ENCODE measurements around the gene GCSH.

Gene GCSH

DNA sequence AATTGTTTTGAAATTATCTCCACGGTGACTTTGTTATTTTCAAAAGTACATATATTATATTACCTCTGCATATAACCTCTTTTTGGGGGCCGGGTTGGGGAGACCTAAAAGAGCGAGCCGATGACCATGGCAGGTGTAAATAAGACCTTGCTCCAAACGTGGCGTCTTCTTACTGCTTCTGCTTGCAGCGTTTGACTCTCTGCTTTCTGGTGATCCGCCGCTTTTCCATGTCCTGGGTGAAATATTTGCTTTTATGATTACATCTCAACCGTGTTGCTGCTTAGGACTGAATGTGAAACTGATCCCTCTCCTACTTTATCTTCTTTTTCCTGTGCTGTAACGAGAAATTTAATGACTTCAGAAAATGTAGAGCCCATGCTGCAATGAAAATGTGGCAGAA, 42.4 kb downstream of the GCSH start:
- DNase-seq (ENCODE audit: low spot score) = no peak
- no peak for FAIRE-seq

DNA sequence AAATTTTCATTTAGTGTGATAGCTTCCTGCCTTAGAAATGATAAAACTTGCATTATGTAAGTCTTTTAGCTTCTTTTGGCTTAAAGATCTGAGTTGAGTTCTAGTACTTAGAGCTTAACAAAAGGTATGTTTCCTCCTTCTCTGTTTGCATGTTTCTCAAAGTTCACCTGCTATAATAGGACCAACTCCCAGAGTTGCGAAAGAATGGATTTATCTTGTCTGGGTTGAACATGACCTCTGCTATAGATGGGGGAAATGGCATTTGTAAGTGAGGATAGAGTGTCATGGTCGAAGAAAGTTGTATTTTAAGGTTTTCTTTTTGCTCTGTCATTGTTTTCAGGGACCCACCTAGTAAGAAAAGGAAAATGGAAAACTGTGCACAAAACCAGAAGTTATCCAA, 53.4 kb downstream of the GCSH start:
- DNase-seq (ENCODE audit: low spot score) = no peak
- FAIRE-seq = no peak

DNA sequence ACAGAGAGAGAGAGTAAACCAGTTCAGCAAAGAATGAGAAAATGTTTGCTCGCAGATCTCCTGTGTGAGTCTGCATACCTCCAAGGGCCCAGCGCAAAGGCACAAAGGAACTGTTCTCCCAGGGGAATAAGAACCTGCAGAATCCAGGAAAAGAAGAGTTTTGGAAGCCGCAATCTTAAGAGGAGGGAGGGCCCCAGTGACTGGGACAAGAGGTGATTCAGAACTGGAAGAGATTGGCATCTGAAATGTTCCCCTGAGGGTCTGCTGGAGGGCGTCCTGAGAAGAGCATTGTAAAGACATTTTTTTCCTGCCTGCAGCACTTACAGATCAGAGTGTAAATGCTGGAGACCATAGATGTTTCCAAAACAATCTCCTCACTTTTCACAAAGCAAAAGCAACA, 54.5 kb downstream of the GCSH start:
- DNase-seq (ENCODE audit: low spot score) (no peak), FAIRE-seq (no peak)

DNA sequence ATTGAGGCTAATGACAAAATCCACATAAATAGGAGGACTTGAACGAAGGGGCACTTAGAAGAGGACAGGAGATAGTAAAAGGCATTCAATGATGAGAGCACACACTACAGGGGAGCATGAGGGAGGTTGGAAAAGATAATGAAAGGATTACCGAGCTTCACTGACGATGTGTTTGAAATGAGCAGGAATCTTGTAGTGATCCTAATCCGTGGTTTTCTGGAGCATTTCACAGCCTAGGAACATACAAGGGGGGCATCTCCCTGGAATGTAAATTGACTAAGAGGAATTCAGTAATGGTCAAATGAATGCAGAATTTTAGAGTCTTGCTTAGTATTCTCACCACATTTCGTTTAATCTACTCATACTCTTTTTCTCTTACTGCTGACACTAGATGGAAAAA, 55.4 kb downstream of the GCSH start:
- FAIRE-seq = no peak

DNA sequence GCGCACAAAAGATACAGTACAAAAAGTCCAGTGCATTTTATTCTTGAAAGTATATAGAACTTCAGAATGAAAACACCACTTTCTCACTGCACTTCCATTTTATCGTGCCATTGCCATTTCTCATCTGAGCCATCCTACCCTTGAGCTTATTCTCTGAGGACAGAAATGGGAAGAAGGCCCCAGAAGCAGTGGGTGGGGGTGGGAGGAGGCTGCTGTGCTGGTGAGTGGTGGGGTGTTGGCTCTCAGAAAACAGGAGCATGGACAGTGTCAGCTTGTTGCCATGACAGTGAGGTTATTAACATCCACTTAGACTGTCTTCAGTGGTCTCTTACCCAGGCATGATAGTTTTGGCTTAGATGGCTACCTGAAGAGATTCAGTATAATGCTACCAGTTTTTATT, 56.1 kb downstream of the GCSH start:
- FAIRE-seq (no peak), DNase-seq (ENCODE audit: low spot score) (no peak)

More for the DNA sequence above, 55.4 kb downstream of the GCSH start:
- DNase-seq (ENCODE audit: low spot score) = no peak

DNA sequence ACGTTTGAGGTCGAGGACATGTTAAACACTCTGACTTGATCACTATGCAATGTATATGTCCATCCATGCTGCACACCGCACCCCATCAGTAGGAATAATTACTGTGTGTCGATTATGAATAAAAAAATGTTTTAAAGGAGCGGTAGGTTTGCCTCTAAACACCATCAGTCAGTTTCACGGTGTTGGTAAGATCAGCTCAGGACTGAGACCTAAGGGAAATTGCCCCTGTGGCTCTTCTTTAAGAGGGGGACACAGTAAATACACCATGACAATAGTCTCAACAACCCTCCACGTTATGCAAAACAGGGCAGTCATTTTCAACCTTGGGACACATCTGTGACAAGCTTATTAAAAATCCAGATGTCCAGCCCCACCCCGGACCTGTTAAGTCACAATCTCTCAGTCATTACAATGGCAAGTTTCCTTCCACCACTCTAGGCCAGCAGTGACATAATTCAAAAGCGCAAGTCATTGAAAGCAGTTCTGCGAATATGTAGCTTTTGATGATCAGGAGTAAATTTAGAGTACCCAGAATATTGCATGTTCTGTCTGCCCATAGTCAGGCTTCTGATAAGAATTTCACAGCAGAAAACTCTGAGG, 59.3 kb downstream of the GCSH start:
- DNase-seq (ENCODE audit: low spot score) = no peak

DNA sequence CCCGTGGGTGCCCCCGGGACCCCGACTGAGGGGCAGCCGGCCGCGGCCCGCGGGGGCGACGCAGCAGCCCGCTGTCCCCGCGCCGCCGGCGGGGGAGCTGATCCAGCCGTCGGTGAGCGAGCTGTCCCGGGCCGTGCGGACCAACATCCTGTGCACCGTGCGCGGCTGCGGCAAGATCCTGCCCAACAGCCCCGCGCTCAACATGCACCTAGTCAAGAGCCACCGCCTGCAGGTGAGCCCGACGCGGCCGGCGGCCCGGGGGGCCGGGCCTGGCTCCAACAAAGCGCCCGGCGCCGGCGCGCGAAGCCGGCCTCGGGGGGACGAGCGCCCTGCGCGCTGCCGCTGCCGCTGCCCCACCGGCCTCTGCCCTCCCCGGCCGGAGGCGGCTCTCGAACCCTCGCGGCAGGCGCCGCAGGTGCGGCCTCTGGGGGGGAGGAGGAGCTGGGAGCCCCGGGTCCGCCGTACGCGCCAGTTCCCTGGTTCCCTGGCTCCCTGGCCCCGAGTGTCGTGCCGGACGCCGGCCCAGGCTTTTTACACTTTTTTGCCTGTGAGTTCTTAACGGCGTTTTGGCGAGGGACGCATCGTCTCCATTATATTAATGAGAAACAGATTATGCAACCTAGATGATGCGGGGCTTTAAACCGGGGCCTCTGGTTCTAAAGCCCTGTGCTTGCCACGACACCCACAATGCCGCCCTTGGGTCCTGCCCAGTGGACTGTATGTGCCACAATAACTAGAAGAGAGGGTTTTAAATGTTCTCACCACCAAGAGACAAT, 60.0 kb downstream of the GCSH start:
- DNase-seq (ENCODE audit: low spot score) = no peak
- no peak for FAIRE-seq

More for the DNA sequence above, 59.3 kb downstream of the GCSH start:
- FAIRE-seq = no peak

DNA sequence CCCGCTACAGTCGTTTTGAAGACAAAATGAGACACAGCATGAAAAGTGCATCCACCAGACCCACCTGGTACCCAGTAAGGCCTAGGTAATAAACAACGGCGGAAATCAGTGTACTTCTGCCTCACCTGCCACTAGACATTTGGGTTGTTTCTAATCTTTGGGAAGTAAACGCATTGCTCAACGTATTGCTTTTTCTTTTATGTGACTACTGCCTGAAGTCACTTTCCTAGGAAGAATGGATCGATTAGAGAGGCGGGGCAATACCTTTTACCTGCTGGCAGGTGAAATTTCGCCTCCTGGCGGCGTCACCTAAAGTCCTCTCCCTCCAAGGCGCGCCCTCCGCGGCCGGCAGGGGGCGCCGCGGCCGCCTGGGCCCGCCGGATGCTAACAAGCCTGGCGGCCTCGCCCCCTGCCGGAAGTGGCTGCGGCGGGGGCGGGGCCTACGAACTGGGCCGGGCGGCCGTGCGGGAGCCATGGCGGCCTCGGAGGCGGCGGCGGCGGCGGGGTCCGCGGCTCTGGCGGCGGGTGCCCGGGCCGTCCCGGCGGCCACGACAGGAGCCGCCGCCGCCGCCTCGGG, 60.7 kb downstream of the GCSH start, which contains the start of gene ATMIN:
Gene ATMIN, plus strand, starts transcription at position 445 of the 577 bp plus-strand sequence. Its CDS starts 29 bp downstream, at position 474.
- no peak for FAIRE-seq
- peak; percentile 56 for DNase-seq (ENCODE audit: low spot score)

Measured in RCC 7860 (cell line).